Caco-2 (cell line): Measurements from ENCODE around the gene RAB37. TPM values are rescaled to one million over a fixed set of nuclear protein-coding genes. Genes with fewer than 3 reads are reported as not detected.

ENCODE experiments used
- BruUV-seq: library from RNA; stranded (reverse); fragments of 400-500 nt; replicated peaks from 2 replicates; lab custom pipeline; 2021; lab: Mats Ljungman, UMichigan
- CTCF ChIA-PET: fragments of 300-600 bp; sonication (Branson Sonifier 250); formaldehyde crosslinking; loops from one replicate; lab custom pipeline; 2022; ENCODE audit warnings: antibody characterized with exemption; lab: Charles Lee
- POLR2A ChIA-PET: fragments of 300-600 bp; sonication (Branson Sonifier 250); formaldehyde crosslinking; loops from one replicate; lab custom pipeline; 2022; ENCODE audit warnings: antibody characterized with exemption; lab: Charles Lee
- DNase-seq, 2 experiments: peaks; one replicate each; pipeline versions ENCODE4 v3.0.0 to v3.0.0-alpha.2; 2020 to 2022
- H3K27me3 ChIP-seq: replicated peaks from 2 replicates; pipeline ENCODE4 v1.6.0; 2011; ENCODE audit warnings: low read length; ENCODE audit not compliant: control insufficient read depth, insufficient read depth
- H3K36me3 ChIP-seq: 2 replicates; pipeline ENCODE4 v1.5.1; 2011; ENCODE audit warnings: low read length; ENCODE audit not compliant: control insufficient read depth, insufficient read depth
- H3K4me1 ChIP-seq: fragments of 250-450 bp; sonication (Bioruptor Pico); 2 replicates; pipeline ENCODE4 v1.5.1; 2020; ENCODE audit warnings: mild to moderate bottlenecking
- H3K4me3 ChIP-seq: 2 replicates; pipeline ENCODE4 v1.5.1; 2011; ENCODE audit warnings: low read depth, mild to moderate bottlenecking, control low read depth, low read length
- H3K9me3 ChIP-seq: fragments of 250-450 bp; sonication (Bioruptor Pico); 2 replicates; pipeline ENCODE4 v1.5.1; 2020; ENCODE audit warnings: mild to moderate bottlenecking, moderate library complexity
- H3K27ac Mint-ChIP-seq: one replicate; pipeline ENCODE4 v1.8.0; 2022; ENCODE audit warnings: mixed read lengths; ENCODE audit not compliant: unreplicated experiment
- H3K27me3 Mint-ChIP-seq: one replicate; pipeline ENCODE4 v1.8.0; 2022; ENCODE audit warnings: mixed read lengths; ENCODE audit not compliant: insufficient read depth, unreplicated experiment
- H3K36me3 Mint-ChIP-seq: one replicate; pipeline ENCODE4 v1.8.0; 2022; ENCODE audit warnings: mild to moderate bottlenecking, mixed read lengths; ENCODE audit not compliant: insufficient read depth, unreplicated experiment
- H3K4me1 Mint-ChIP-seq: one replicate; pipeline ENCODE4 v1.8.0; 2022; ENCODE audit warnings: low read depth, mixed read lengths; ENCODE audit not compliant: unreplicated experiment
- H3K4me3 Mint-ChIP-seq: one replicate; pipeline ENCODE4 v1.8.0; 2022; ENCODE audit warnings: mild to moderate bottlenecking, moderate library complexity, mixed read lengths; ENCODE audit not compliant: unreplicated experiment
- H3K9me3 Mint-ChIP-seq: one replicate; pipeline ENCODE4 v1.8.0; 2022; ENCODE audit warnings: mixed read lengths; ENCODE audit not compliant: unreplicated experiment
- CTCF ChIP-seq, 2 experiments: fragments of 200-600 bp in 1 of 2; IDR thresholded peaks; 1 replicate in 1 of 2; 2 replicates in 1 of 2; pipeline versions ENCODE4 v1.5.1 to v1.8.0; 2011 to 2022; ENCODE audit warnings: antibody characterized with exemption in 1 of 2, control low read depth in 1 of 2, inconsistent platforms in 1 of 2, low read depth in 1 of 2, low read length in 1 of 2, mild to moderate bottlenecking in 1 of 2, moderate library complexity in 1 of 2; ENCODE audit not compliant: insufficient read depth in 1 of 2, severe bottlenecking in 1 of 2, unreplicated experiment in 1 of 2
- intact Hi-C: fragments of 100-400 bp; cut with micrococcal nuclease; formaldehyde crosslinking; loops from one replicate; pipeline ENCODE4 v1.10.0; 2022; ENCODE audit not compliant: unreplicated experiment
- total RNA-seq: library from RNA; stranded (reverse); gene quantifications from 2 replicates; pipeline ENCODE4 v1.2.3, GENCODE V29; 2022

Gene RAB37
- total RNA-seq, 1 experiment from 2014 or later: 12.3 TPM

DNA sequence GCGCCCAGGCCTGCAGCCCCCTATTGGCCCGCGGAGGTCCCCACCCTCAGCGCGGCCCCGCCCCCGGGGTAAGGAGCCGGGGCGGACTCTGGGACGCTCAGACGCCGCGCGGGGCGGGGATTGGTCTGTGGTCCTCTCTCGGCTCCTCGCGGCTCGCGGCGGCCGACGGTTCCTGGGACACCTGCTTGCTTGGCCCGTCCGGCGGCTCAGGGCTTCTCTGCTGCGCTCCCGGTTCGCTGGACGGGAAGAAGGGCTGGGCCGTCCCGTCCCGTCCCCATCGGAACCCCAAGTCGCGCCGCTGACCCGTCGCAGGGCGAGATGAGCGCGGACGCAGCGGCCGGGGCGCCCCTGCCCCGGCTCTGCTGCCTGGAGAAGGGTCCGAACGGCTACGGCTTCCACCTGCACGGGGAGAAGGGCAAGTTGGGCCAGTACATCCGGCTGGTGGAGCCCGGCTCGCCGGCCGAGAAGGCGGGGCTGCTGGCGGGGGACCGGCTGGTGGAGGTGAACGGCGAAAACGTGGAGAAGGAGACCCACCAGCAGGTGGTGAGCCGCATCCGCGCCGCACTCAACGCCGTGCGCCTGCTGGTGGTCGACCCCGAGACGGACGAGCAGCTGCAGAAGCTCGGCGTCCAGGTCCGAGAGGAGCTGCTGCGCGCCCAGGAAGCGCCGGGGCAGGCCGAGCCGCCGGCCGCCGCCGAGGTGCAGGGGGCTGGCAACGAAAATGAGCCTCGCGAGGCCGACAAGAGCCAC lies 11.6 kb downstream of the RAB37 start, which contains the start of gene NHERF1:
Gene NHERF1, plus strand, starts transcription at position 100 of the 750 bp plus-strand sequence. Its CDS starts 219 bp downstream, at position 319.
- no peaks in the 10 kb centered on the region for H3K27me3 ChIP-seq
- intact Hi-C loops: loop anchor here (1.0 to 5.0 kb wide), 4 partner anchors 12 to 204 kb away; no protein-coding TSS in a partner anchor
- no peaks in the 10 kb centered on the region for H3K9me3 ChIP-seq
- peak within 1 kb of the TSS; percentile 98 for H3K4me3 Mint-ChIP-seq
- peaks cover 49% of the 10 kb centered on the region for H3K36me3 Mint-ChIP-seq
- H3K4me1 ChIP-seq: peaks cover 65% of the 10 kb centered on the region
- CTCF ChIA-PET: interaction anchor here (1.0 to 8.1 kb wide), 10 partner anchors 10 to 91 kb away, joined by 3 to 102 read pairs (median 10); partner anchors contain the start of genes NAT9 and RAB37
- peak in 1 of 2 experiments; percentile 55 for TF ChIP-seq CTCF (IDR thresholded peaks at IDR 0.05; ENCODE audit: insufficient read depth in 1 of 2, low read depth in 1 of 2, low read length in 1 of 2, severe bottlenecking in 1 of 2, unreplicated experiment in 1 of 2)
- POLR2A ChIA-PET: interaction anchor here (0.6 to 2.4 kb wide), 8 partner anchors 11 to 124 kb away, joined by 3 to 40 read pairs (median 9); partner anchors contain the start of genes FDXR, NAT9 and RAB37
- peaks cover 6% of the 10 kb centered on the region; the same call in 1 of the 2 replicates for H3K36me3 ChIP-seq
- no peaks in the 10 kb centered on the region for H3K27me3 Mint-ChIP-seq
- H3K4me1 Mint-ChIP-seq: peaks cover 56% of the 10 kb centered on the region
- TSS peak; percentile 55 for BruUV-seq
- H3K27ac Mint-ChIP-seq: peak within 1 kb of the TSS; percentile 87
- peak; percentile 93 to 99 for DNase-seq
- H3K4me3 ChIP-seq: peak within 1 kb of the TSS; percentile 99
- peaks cover 10% of the 10 kb centered on the region for H3K9me3 Mint-ChIP-seq

DNA sequence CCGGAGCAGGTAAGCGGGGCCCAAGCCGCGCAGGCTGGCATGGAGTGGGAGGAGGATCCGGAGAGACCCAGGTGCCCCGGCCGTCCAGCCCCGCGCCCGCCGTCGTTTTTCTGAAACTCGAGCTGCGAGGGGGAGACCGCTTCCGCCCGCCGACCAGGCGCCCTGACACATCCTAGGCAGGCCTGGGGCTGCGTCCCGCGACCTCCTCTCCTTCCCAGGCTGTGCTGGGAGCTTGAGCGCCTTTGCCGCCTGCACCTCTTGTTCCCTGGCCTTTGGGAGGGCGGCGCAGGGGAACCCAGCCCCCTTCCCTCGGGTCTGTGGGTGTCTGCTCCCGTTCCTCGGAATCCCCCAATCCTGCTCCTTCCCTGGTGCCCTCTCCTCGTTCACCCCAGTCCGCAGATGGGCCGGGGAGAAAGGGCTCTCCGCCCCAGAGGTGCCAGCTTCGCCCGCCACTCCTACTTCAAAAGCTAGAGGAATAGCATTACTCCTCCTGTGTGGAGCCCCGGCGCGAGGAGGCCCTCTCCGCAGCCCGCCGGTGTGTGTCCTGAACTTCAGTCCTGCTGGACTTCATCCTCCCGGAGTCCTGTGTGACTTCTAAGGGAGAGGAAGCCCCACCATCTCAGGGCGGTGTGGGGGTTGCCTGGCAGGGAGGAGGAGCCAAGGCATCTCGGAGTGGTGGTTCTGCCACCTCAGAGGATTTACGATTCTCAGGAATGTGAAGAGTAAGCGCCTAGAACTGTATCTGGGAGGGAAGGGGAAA lies 12.4 kb downstream of the RAB37 start:
- POLR2A ChIA-PET: interaction anchor here (0.6 to 2.4 kb wide), 9 partner anchors 10 to 360 kb away, joined by 3 to 40 read pairs (median 8); partner anchors contain the start of genes FDXR, NAT9 and RAB37
- peaks cover 65% of the 10 kb centered on the region for H3K4me1 ChIP-seq
- peak; percentile 57 to 81 for DNase-seq
- peak overlapping the region; percentile 99 for H3K4me3 ChIP-seq
- intact Hi-C loops: loop anchor here (5.0 kb wide), 1 partner anchor 203 kb away; no protein-coding TSS in a partner anchor
- no TSS peak for BruUV-seq
- CTCF ChIA-PET: interaction anchor here (0.6 to 8.1 kb wide), 12 partner anchors 9 to 394 kb away, joined by 3 to 102 read pairs (median 8); partner anchors contain the start of genes NAT9 and RAB37
- no peaks in the 10 kb centered on the region for H3K27me3 ChIP-seq
- no peaks in the 10 kb centered on the region for H3K9me3 ChIP-seq
- TF ChIP-seq CTCF (IDR thresholded peaks at IDR 0.05; ENCODE audit: insufficient read depth in 1 of 2, low read depth in 1 of 2, low read length in 1 of 2, severe bottlenecking in 1 of 2, unreplicated experiment in 1 of 2): peak in 1 of 2 experiments; percentile 2
- Mint-ChIP-seq H3K9me3 (peaks cover 10% of the 10 kb centered on the region), H3K4me3 (peak overlapping the region; percentile 98), H3K4me1 (peaks cover 48% of the 10 kb centered on the region), H3K27ac (peak overlapping the region; percentile 87), H3K27me3 (no peaks in the 10 kb centered on the region), H3K36me3 (peaks cover 54% of the 10 kb centered on the region)
- peaks cover 8% of the 10 kb centered on the region; the same call in 1 of the 2 replicates for H3K36me3 ChIP-seq
